Activated CD8-positive, alpha-beta memory T cell treated with anti-CD3 and anti-CD28 coated beads for 36 hours (primary cell): Measurements from ENCODE around the gene SIAE. TPM values are rescaled to one million over a fixed set of nuclear protein-coding genes. Genes with fewer than 3 reads are reported as not detected.
"Not testable (repeated sequence)": the region's sequence is repeated elsewhere in the genome, so short reads cannot be mapped to it uniquely, and the experiment has no call there.

Experiments used
- CTCF ChIA-PET: fragments of 350-600 bp; sonication (Branson Sonifier 250); formaldehyde crosslinking; loops from one replicate; lab custom pipeline; 2021; ENCODE audit warnings: antibody characterized with exemption; lab: Charles Lee
- POLR2A ChIA-PET: fragments of 350-600 bp; sonication (Branson Sonifier 250); formaldehyde crosslinking; loops from one replicate; lab custom pipeline; 2021; ENCODE audit warnings: antibody characterized with exemption; lab: Charles Lee
- total RNA-seq, 2 experiments: library from RNA; stranded (reverse); gene quantifications; one replicate each; pipeline ENCODE4 v1.2.3, GENCODE V29; 2021

Gene SIAE
- total RNA-seq, 2 experiments from 2014 or later: 4.8 to 5.4 TPM

DNA sequence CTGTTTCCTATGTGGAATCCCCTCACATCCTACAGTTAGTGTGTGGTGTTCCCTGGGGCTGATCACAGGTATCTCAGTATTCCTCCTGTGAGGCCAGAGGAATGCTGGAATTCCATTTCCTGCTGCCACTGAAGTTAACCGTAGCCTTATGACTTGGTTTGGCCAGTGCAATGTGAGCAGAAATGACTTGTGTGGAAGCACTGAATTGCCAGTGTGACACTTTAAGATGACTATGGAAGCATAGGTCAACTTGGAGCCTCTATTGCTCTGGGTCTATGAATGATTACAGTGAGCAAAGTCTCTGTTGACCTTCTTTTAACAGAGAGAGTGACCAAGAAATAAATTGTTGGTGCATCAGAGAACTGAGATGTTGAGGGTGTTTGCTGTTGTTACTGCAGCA is 34.4 kb downstream of the SIAE start:
- POLR2A ChIA-PET: no interaction called here

DNA sequence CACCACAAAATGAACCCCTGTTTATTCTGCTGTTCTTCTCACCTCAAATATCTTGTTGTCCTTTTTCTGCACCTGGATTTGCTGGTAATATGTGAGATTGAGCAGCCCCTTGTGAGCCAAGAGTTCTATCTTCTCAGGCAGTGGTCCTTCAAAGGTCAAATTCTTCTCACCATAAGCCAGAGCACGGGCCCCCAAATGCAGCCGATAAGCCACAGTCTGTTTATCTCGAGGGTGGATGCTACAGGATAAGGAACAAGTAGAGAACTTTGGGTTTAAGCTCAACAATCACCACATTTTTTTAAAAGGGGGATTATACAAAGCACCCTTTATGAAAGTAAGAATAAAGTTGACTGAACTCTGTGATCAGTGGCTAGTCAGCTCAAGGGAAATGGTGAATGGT is 35.0 kb downstream of the SIAE start:
- CTCF ChIA-PET: no interaction called here
- POLR2A ChIA-PET: no interaction called here

More for the DNA sequence above, 34.4 kb downstream of the SIAE start:
- CTCF ChIA-PET: no interaction called here

DNA sequence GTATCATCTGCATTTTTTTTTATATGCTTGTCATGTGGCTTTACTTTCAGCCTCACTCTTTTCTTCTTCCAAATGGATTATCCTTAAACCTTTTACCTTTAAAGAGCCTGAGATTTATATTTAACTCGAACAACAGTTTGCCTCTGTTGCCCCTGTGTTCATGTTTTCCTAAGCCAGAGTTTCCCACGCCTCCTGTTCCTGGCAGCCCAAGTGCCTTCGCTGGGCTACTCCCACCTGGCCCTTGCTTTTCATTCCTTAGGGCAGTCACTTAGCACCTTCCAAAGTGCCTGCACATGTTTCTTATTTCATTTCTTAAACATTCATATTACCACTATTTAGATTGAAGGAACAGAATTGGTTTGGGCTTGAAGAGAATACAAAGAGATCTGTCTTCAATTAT is 37.6 kb downstream of the SIAE start:
- ChIA-PET CTCF (no interaction called here), POLR2A (no interaction called here)

DNA sequence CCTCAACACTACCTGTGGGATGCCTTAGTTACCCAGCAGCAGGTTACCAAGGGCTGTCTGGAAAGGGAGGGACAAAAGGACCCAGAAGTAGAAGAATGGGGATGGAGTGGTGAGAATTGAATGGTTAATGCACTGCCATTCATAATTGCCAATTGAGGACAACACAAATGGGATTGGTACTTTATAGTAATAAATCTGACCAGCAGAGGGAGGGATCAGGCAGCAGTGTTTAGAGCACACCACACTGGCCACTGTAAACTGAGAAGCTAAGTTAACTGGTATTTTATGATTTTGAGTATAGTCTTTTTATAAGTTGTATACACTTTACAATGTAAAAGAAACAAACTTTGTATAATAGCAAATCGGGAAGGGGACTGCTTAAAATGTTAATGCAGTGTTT is 40.2 kb downstream of the SIAE start:
- POLR2A ChIA-PET: no interaction called here
- CTCF ChIA-PET: interaction anchor here (0.9 kb wide), 1 partner anchor 11 kb away, joined by 5 read pairs; no protein-coding TSS in a partner anchor

DNA sequence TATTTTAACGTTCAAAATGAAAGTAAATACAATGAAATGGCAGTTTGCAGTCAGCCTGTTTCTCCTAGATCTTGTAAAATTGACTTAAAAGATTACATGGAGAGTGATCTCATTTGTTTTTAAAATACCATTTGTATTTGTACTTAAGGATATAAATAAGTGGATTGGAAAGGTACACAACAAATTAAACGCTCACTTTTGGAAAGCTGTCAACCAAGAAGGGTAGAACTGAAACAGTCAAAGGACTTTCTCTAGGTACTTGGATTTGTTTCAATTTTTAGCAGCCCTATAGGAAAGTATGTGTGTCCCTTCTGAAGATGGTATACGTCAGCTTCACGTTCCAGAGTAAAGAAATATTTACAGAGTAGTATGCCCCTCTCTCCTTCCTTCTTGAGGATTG is 43.6 kb downstream of the SIAE start:
- ChIA-PET POLR2A (no interaction called here), CTCF (interaction anchor here (0.7 to 1.6 kb wide), 2 partner anchors 133 to 207 kb away, joined by 3 to 5 read pairs; no protein-coding TSS in a partner anchor)

DNA sequence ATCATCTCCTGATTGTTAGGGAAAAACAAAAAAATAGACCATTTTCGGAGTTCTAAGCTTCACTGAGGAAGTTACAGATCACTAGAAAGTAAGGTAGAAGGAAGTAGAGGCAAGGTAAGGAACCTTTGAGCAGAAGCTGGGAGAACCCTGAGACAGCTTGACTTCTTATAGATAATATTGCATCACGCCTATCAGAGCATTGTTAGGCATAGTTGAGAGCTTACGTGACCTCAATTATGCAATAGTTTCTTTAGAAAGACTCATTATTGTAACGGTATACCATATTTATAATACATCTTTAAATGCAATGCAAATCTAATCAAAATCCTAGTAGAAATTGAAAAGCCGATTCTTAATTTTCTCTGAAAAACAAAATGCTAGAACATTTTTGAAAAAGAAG is 46.0 kb downstream of the SIAE start:
- CTCF ChIA-PET: no interaction called here
- POLR2A ChIA-PET: no interaction called here

DNA sequence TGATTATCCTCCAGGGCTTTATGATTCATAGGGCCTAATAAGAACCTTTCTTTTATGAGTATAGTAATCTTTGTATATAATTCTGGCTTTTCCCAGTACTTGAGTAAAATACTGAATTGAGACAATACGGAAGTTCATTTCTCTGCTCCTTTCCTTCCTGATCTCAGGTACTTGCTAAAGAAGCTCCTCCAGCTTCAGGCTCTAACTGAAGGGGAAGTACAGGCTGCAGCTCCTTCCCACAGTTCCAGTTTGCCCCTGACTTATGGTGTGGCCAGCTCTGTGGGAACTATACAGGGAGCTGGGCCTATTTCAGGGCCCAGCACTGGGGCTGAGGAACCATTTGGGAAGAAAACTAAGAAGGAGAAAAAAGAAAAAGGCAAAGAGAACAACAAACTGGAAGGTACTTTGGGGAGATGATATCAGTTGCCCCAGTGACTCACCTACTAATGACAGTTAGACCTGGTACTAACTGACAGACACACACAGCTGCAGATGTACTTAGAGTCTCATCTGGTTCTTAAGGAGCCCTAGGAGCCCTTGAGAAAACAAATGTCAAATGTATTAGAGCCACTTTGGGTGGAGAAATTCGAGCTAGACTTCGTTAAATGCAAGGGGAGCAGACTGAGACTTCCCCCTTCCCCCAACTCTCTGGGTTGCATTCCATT is 47.9 kb downstream of the SIAE start:
- CTCF ChIA-PET: interaction anchor here (0.6 kb wide), 1 partner anchor 1045 kb away, joined by 4 read pairs; no protein-coding TSS in a partner anchor
- POLR2A ChIA-PET: no interaction called here

DNA sequence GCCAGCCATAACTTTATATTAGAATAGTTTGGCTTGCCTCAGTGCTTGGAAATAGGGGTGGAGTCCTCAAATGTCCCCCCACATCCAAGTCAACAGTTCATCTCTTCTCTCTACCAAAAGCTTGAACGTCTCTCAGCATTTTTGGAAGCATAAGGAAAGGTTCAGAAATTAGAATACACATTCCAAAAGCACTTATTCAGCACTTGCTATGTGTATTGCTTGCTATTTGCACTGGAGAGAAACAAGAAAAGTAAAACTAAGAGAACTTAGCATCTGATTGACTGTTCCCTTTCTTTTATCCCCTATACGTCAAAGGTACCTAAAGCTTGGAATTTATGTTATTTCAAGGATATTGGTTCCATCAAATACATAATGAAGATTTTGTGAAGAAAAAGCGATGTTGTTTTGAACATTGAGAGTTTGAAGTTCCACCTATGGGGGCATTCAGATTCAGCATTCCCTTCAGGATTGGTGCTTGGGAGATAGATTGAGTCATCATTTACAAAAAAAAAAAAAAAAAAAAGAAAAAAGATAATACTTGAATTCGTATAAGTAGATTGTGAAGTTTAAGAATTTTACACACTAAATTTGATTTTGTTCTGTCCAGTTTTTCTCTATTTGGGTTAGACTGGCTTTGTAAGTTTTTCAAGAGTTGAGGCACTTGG is 49.5 kb downstream of the SIAE start:
- CTCF ChIA-PET: interaction anchor here (0.6 to 1.9 kb wide), 3 partner anchors 81 to 212 kb away, joined by 4 to 7 read pairs (median 7); no protein-coding TSS in a partner anchor
- POLR2A ChIA-PET: no interaction called here

DNA sequence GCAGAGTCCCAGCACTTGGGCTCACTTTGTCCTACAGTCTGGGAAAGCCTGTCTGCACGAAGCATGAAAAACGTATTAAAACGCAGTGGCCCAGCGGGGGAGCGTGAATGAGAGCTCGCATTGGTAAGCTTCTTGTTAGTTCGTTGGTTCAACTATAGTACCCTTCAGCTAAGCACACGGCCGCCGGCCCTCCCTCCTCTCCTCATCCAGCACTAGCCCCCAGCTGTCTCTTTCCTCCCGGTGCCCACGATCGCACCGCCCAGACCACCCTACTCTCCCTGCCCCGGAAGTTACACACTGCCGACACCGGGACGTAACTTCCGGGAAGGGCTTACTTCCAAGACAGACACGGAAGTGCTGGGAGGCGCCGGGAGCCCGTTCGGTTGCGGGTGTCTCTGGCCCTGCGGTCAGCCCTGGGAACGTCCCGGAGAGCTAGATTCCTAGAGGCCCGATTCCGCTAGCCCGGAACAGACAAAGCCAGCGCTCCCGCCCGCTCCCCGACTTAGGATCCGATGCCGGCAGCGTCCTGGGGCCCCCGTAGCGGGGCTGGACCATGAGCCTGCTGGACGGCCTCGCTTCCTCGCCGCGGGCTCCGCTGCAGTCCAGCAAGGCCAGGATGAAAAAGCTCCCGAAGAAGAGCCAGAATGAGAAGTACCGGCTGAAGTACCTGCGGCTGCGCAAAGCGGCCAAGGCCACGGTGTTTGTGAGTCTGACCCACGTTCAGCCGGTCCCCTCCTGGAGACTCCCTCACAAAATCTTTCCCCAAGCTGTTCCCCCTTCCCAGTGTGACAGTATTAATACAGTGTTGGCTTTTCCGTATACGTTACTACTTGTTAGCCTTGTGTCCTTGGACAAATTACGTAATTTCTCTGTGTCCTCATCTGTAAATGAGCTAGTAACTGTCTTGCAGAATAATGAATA is 50.7 kb downstream of the SIAE start, which contains the start of gene TBRG1:
Gene TBRG1 (plus strand): TSS at position 334 of the 921 bp plus-strand sequence. CDS start 220 bp downstream, at position 554.
- CTCF ChIA-PET: interaction anchor here (0.8 to 1.9 kb wide), 5 partner anchors 11 to 214 kb away, joined by 3 to 7 read pairs (median 5); partner anchors contain the start of gene PANX3
- POLR2A ChIA-PET: interaction anchor here (0.6 to 1.2 kb wide), 5 partner anchors 8 to 950 kb away, joined by 3 to 5 read pairs (median 4); partner anchors contain the start of genes MSANTD2, SIAE and SPA17

DNA sequence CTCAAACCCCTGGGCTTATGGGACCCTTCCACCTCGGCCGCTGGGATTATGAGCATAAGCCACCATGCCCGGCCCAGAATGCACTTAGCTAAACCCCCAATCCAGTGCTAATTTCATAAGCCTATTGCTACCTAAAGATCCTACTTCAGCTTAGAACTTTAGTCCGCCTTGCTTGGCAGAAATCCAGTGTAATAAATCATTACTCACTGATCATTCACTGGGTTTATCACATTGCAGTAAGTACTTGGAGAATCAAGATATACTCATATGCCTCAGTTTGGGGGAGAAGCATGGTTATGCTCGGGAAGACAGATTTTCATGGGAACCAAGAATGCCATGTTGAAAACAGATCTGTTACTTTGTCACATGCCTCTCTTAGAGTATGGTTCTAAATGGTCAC is 54.7 kb downstream of the SIAE start:
- POLR2A ChIA-PET: no interaction called here
- CTCF ChIA-PET: no interaction called here

DNA sequence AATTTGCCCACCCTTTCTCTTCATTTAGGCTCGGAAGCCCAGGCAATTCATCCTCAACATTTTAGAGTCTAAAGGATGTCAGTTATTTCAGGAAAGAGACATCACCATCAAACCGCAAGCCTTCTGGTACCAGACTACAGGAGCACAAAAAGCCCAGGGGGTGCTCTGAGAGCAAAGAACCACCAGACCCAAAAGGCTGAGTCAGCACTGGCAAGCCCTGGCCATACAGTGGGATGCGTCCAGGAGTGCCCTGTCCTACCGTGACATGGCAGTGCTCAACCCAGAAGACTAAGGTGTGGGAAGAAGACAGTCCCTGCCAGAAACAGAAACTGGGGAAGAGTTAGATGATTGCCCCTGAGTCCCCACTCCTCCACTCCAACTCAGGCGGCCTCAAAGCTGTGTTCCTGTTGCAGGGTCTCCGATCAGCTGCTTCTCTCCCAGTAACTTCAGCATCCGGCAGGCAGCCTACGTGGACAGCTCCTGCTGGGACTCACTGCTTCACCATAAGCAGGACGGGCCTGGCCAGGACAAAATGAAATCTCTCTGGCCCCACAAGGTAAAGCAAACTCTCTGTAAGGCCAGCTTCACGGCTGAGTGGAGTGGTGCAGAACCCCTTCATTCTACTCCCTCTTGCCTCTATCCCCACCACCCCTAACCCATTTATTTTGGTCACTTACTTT is 60.8 kb downstream of the SIAE start:
- CTCF ChIA-PET: no interaction called here
- POLR2A ChIA-PET: no interaction called here

DNA sequence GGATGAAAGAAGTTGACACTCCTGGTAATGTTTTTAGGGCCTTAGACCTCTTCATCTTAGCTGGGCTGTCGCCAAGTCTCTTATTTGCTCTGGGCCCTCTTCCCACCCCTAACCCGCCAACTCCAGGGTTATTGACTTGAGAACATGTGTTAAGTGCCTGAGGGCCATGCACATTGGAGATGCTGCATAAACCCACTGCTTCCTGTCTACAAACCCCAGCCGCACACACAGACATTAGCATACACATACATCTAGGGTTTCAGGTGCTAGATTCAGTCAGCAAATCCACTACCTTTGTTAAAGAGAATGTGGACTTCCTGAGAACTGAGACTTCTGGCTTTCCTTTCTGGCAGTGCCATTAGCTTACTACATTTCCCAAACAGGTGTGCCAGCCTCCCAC is 61.5 kb downstream of the SIAE start:
- ChIA-PET POLR2A (no interaction called here), CTCF (interaction anchor here (0.7 to 1.1 kb wide), 2 partner anchors 11 to 264 kb away, joined by 3 to 4 read pairs; partner anchors contain the start of gene TBRG1)

DNA sequence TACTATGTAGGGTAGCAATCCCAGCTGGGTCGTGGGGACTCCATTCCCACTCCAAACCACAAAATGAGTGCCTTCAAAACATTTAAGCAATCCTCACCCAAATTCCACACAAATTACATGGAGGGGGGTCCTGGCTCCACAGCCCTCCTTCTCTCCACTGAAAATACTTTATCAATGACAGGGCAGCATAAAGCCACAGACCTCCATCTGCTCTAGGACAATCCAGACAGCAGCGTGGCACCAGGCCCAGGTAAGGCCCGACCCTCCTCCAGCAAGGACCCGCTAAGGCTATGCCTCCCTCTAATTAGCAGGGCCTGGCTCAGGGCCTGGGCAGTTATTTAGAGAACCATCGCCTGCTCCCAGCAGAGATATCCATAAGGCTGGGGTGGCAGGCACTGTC is 62.5 kb downstream of the SIAE start, which contains the start of gene PANX3:
Gene PANX3 (plus strand): TSS at position 365 of the 400 bp plus-strand sequence. CDS start 129 bp downstream, outside the sequence.
- CTCF ChIA-PET: interaction anchor here (1.1 kb wide), 1 partner anchor 12 kb away, joined by 3 read pairs; the partner anchor contains the start of gene TBRG1

DNA sequence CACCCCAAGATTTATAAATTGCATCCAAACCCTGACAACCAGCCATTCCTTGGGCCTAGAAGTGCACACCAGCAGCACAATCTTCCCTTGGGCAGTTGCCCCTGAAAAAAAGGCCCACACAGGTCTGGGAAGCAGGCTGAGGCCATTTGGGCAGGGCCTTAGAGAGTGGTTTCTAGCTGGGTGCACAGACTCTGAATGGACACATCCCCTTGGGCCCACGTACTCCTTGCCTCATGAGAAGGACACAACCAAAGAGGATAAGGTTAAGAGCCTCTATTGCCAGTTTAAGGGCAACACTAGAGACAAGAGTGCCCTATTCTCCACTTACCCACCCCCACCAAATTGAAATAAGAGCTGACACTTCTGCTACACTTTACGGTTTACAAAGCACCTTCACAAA is 63.2 kb downstream of the SIAE start:
- CTCF ChIA-PET: no interaction called here

More for the DNA sequence above, 62.5 kb downstream of the SIAE start, which contains the start of gene PANX3:
- POLR2A ChIA-PET: interaction anchor here (0.6 kb wide), 1 partner anchor 63 kb away, joined by 3 read pairs; no protein-coding TSS in a partner anchor

DNA sequence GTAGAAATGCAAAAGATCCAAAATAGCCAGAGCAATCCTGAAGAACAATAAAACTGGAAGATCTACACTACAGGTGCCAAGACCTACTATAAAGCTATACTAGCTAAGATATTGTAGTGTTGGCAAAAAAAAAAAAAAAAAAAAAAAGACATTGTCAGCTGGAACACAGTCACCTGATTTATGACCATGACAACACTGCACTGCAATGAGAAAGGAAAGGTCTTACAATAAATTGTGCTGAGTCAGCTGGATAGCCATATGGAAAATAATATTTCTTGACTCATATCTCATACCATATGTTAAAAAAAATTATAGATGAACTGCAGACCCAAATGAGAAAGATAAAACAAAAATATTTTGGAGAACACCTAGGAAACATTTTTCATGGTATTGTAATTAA is 65.4 kb downstream of the SIAE start:
- ChIA-PET CTCF (no interaction called here), POLR2A (interaction anchor here (0.6 kb wide), 1 partner anchor 312 kb away, joined by 7 read pairs; no protein-coding TSS in a partner anchor)

More for the DNA sequence above, 63.2 kb downstream of the SIAE start:
- POLR2A ChIA-PET: no interaction called here

DNA sequence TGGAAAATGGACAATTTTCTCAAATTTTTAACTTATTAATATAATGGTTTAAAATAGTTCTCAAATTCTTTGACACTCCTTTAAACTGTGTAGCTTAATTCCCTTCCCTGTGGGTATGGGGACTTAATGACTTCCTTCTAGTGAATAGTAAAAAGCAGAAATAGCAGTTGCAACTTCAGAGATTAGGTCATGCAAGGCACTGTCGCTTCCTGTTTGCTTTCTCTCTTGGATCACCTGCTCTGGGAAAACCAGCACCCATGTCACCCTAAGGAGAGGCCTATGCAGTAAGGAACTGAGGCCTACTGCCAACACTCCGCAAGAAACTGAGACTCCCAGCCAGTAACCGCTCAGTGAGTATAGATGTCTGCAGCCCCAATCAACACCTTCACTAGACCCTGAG is 67.8 kb downstream of the SIAE start:
- ChIA-PET CTCF (interaction anchor here (0.5 kb wide), 1 partner anchor 16 kb away, joined by 3 read pairs; no protein-coding TSS in a partner anchor), POLR2A (no interaction called here)

DNA sequence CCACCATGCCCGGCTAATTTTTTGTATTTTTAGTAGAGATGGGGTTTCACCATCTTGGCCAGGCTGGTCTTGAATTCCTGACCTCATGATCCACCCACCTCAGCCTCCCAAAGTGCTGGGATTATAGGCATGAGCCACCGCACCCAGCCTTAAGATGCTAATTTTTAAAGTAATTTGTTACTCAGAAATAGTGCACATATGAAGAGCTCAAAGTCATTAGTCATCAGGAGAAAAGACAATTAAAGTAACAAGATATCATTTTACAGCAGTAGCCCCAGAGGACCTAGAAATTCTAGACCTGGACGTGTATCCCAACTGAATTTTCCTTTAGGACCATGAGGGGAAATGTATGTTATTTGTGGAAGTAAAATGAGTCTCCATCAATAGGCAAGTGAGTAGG is 70.8 kb downstream of the SIAE start:
- CTCF ChIA-PET, POLR2A ChIA-PET: not testable (repeated sequence)

DNA sequence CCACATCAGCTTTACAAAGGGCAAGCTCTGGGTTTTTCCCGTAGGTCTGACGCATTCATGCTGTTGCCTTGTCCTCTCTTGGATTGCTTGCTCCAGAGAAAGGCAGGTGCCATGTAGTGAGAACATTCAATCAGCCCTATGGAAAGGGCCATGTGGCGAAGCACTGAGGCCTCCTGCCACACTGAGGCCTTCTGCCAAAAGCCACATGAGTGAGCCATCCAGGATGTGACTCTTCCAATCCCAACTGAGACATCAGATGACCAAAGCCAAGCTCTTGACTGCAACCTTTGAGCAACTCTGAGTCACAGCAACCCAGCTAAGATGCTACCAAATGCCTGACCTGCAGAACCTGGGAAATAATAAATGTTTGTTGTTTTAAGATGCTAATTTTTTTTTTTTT is 71.3 kb downstream of the SIAE start:
- ChIA-PET POLR2A (no interaction called here), CTCF (no interaction called here)
